Prostate gland (tissue), 2 donors: ENCODE data around the gene CDH11.

ENCODE experiments used
- CTCF ChIP-seq, 4 experiments: fragments of 200-600 bp in 2 of 4; fragments of 450-650 bp in 2 of 4; sonication (generic) in 2 of 4; IDR thresholded peaks; 1 replicate in 3 of 4; 2 replicates in 1 of 4; pipeline ENCODE4 v1.5.1; 2016 to 2019; ENCODE audit warnings: antibody characterized with exemption in 4 of 4, mild to moderate bottlenecking in 2 of 4, moderate library complexity in 2 of 4
- POLR2A ChIP-seq: fragments of 450-650 bp; IDR thresholded peaks from one replicate; pipeline ENCODE4 v1.6.1; 2016; ENCODE audit warnings: antibody characterized with exemption, mild to moderate bottlenecking
- POLR2AphosphoS5 ChIP-seq: sonication (generic); formaldehyde crosslinking; IDR thresholded peaks from one replicate; pipeline ENCODE4 v1.6.1; 2017; ENCODE audit warnings: antibody characterized with exemption

GRCh38 chr16:64983963-64984362 lies 137.9 kb downstream of the CDH11 start:
- TF ChIP-seq CTCF (IDR thresholded peaks at IDR 0.05) (peak in 1 of 4 experiments; percentile 34), POLR2A (no peak), POLR2AphosphoS5 (no peak)
